Amniotic stem cell (primary cell): Measurements from ENCODE around the gene SPRED2.

Source experiments
- DNase-seq: peaks from one replicate; lab custom pipeline; 2025; lab: John Stamatoyannopoulos, UW

Gene SPRED2

GRCh38 chr2:65442420-65443020 lies 10.1 kb upstream of the SPRED2 start:
- DNase-seq, result no peak

GRCh38 chr2:65438137-65438899 lies 5.9 kb upstream of the SPRED2 start:
- DNase-seq, result no peak

GRCh38 chr2:65437392-65438135 lies 5.2 kb upstream of the SPRED2 start:
- no peak for DNase-seq

GRCh38 chr2:65436824-65437221 lies 4.4 kb upstream of the SPRED2 start:
- no peak for DNase-seq

- DNase-seq, result peak; percentile 89
Observed at GRCh38 chr2:65436169-65436823, 3.9 kb upstream of the SPRED2 start.

GRCh38 chr2:65435625-65436168 lies 3.3 kb upstream of the SPRED2 start:
- peak; percentile 82 for DNase-seq

- DNase-seq, result no peak
Observed at GRCh38 chr2:65434592-65435241, 2.3 kb upstream of the SPRED2 start.

GRCh38 chr2:65431421-65432226 lies 775 bp downstream of the SPRED2 start:
- no peak for DNase-seq

- no peak for DNase-seq
Observed at GRCh38 chr2:65430603-65431420, 1.6 kb downstream of the SPRED2 start.

GRCh38 chr2:65429786-65430602 lies 2.4 kb downstream of the SPRED2 start:
- DNase-seq, result no peak

GRCh38 chr2:65427532-65427931 lies 4.9 kb downstream of the SPRED2 start:
- DNase-seq, result no peak

- DNase-seq, result no peak
Observed at GRCh38 chr2:65425276-65425675, 7.1 kb downstream of the SPRED2 start.

- no peak for DNase-seq
Observed at GRCh38 chr2:65424391-65424790, 8.0 kb downstream of the SPRED2 start.

GRCh38 chr2:65421432-65421748 lies 11.0 kb downstream of the SPRED2 start:
- DNase-seq, result no peak

GRCh38 chr2:65420712-65421431 lies 11.5 kb downstream of the SPRED2 start:
- DNase-seq, result no peak

- no peak for DNase-seq
Observed at GRCh38 chr2:65417509-65418085, 14.8 kb downstream of the SPRED2 start.

GRCh38 chr2:65416945-65417344 lies 15.5 kb downstream of the SPRED2 start:
- DNase-seq, result no peak

GRCh38 chr2:65416321-65416720 lies 16.1 kb downstream of the SPRED2 start:
- DNase-seq, result no peak
